ENCODE results near the gene NSDHL.

The NSDHL gene

GRCh38 chrX:152917656-152918579 lies 87.1 kb downstream of the NSDHL start:
- TF ChIP-seq ZFX (IDR thresholded peaks at IDR 0.05; ENCODE audit: borderline replicate concordance) (no peak), CTCF (IDR thresholded peaks at IDR 0.05) (no peak)
- no peak overlapping the region for H3K27ac ChIP-seq

GRCh38 chrX:152918707-152919106 lies 87.8 kb downstream of the NSDHL start:
- H3K27ac ChIP-seq, result no peak overlapping the region
- TF ChIP-seq CTCF (IDR thresholded peaks at IDR 0.05), result no peak
- no peak for TF ChIP-seq ZFX (IDR thresholded peaks at IDR 0.05; ENCODE audit: borderline replicate concordance)
